H1 (cell line): ENCODE measurements around the gene IGFBP4. TPM values are rescaled to one million over a fixed set of nuclear protein-coding genes. Genes with fewer than 3 reads are reported as not detected.

Experiments
- CTCF ChIA-PET: fragments of 300-600 bp; sonication (Branson Sonifier 250); formaldehyde crosslinking; loops from one replicate; lab custom pipeline; 2021; ENCODE audit not compliant: partially characterized antibody; lab: Charles Lee
- POLR2A ChIA-PET: fragments of 300-600 bp; sonication (Branson Sonifier 250); formaldehyde crosslinking; loops from one replicate; lab custom pipeline; 2021; ENCODE audit warnings: inconsistent platforms; ENCODE audit not compliant: partially characterized antibody; lab: Charles Lee
- DNase-seq, 2 experiments: peaks; one replicate each; pipeline versions ENCODE4 v3.0.0 to v3.0.0-alpha.2; 2010 to 2022; ENCODE audit warnings: low spot score in 2 of 2, low read depth in 1 of 2, mixed read lengths in 1 of 2
- FAIRE-seq: peaks from 2 replicates; lab custom pipeline; 2011; peaks lifted over from hg19 to GRCh38; lab: Jason Lieb, UNC
- H2AFZ ChIP-seq: 2 replicates; pipeline ENCODE4 v1.8.1; 2012; ENCODE audit warnings: low read length, inconsistent platforms
- H2AK5ac ChIP-seq: 2 replicates; pipeline ENCODE4 v1.6.1; 2013; ENCODE audit warnings: low read depth, low read length
- H2BK120ac ChIP-seq: replicated peaks from 2 replicates; pipeline ENCODE3; 2013; ENCODE audit warnings: low read depth, low read length, inconsistent platforms
- H2BK12ac ChIP-seq: 2 replicates; pipeline ENCODE4 v1.6.1; 2013; ENCODE audit warnings: low read depth, low read length
- H2BK15ac ChIP-seq: 2 replicates; pipeline ENCODE4 v1.6.1; 2013; ENCODE audit warnings: low read length
- H2BK20ac ChIP-seq: 2 replicates; pipeline ENCODE4 v1.6.1; 2013; ENCODE audit warnings: low read length
- H2BK5ac ChIP-seq: 2 replicates; pipeline ENCODE4 v1.6.1; 2013; ENCODE audit warnings: low read depth, low read length
- H3K14ac ChIP-seq: 2 replicates; pipeline ENCODE4 v1.6.1; 2013; ENCODE audit warnings: inconsistent platforms; ENCODE audit not compliant: insufficient read length
- H3K18ac ChIP-seq: 2 replicates; pipeline ENCODE4 v1.6.1; 2013; ENCODE audit warnings: low read length; ENCODE audit errors: extremely low read depth
- H3K23ac ChIP-seq: 2 replicates; pipeline ENCODE4 v1.6.1; 2013; ENCODE audit warnings: inconsistent platforms; ENCODE audit not compliant: insufficient read length
- H3K23me2 ChIP-seq: 2 replicates; pipeline ENCODE4 v1.6.1; 2013; ENCODE audit warnings: low read depth, low read length
- H3K27ac ChIP-seq: 2 replicates; pipeline ENCODE4 v1.6.1; 2011; ENCODE audit warnings: low read depth, low read length, inconsistent platforms
- H3K27me3 ChIP-seq, 4 experiments: replicated peaks in 1 of 4; 1 replicate in 1 of 4; 2 replicates in 3 of 4; pipeline versions ENCODE4 v1.6.1 to v1.8.1; 2011 to 2013; ENCODE audit warnings: low read length in 3 of 4, mild to moderate bottlenecking in 3 of 4, inconsistent platforms in 2 of 4, mixed read lengths in 2 of 4, moderate library complexity in 1 of 4; ENCODE audit not compliant: control insufficient read depth in 3 of 4, insufficient read depth in 3 of 4; ENCODE audit errors: extremely low read depth in 1 of 4
- H3K36me3 ChIP-seq, 4 experiments: 2 replicates each; pipeline versions ENCODE4 v1.6.1 to v1.8.1; 2011 to 2013; ENCODE audit warnings: mild to moderate bottlenecking in 4 of 4, low read length in 3 of 4, moderate library complexity in 2 of 4, control low read depth in 1 of 4, inconsistent platforms in 1 of 4; ENCODE audit not compliant: insufficient read depth in 4 of 4, control insufficient read depth in 2 of 4
- H3K4ac ChIP-seq: replicated peaks from 2 replicates; pipeline ENCODE3; 2013; ENCODE audit warnings: low read length, low read depth, mixed read lengths, inconsistent platforms; ENCODE audit not compliant: insufficient read length
- H3K4me1 ChIP-seq, 4 experiments: replicated peaks in 1 of 4; 1 replicate in 1 of 4; 2 replicates in 3 of 4; pipeline versions ENCODE4 v1.6.1 to v1.8.1; 2011 to 2013; ENCODE audit warnings: low read length in 3 of 4, inconsistent platforms in 2 of 4, mixed read lengths in 1 of 4; ENCODE audit not compliant: insufficient read depth in 4 of 4, control insufficient read depth in 3 of 4
- H3K4me2 ChIP-seq, 2 experiments: 2 replicates each; pipeline versions ENCODE4 v1.6.1 to v1.8.1; 2011 to 2013; ENCODE audit warnings: low read depth in 2 of 2, low read length in 2 of 2, control low read depth in 1 of 2, inconsistent platforms in 1 of 2, mild to moderate bottlenecking in 1 of 2; ENCODE audit not compliant: insufficient read depth in 1 of 2
- H3K4me3 ChIP-seq, 4 experiments: fragments of 200-600, 300-600 bp in 1 of 4; sonication (generic), shearing (Covaris generic), sonication (Bioruptor Twin) in 1 of 4; 2 replicates each; pipeline versions ENCODE4 v1.5.1 to v1.8.1; 2011 to 2016; ENCODE audit warnings: low read length in 4 of 4, low read depth in 3 of 4, control low read depth in 2 of 4, inconsistent platforms in 2 of 4, mild to moderate bottlenecking in 2 of 4, mixed read lengths in 1 of 4, moderate library complexity in 1 of 4; ENCODE audit not compliant: insufficient read depth in 2 of 4; ENCODE audit errors: extremely low read depth in 1 of 4
- H3K56ac ChIP-seq: replicated peaks from 2 replicates; pipeline ENCODE3; 2013; ENCODE audit warnings: low read depth, mild to moderate bottlenecking, mixed read lengths, low read length, inconsistent platforms; ENCODE audit not compliant: insufficient read length
- H3K79me1 ChIP-seq: 2 replicates; pipeline ENCODE4 v1.6.1; 2013; ENCODE audit warnings: low read depth, low read length, control low read depth
- H3K79me2 ChIP-seq, 2 experiments: 2 replicates each; pipeline versions ENCODE4 v1.6.1 to v1.8.1; 2012 to 2013; ENCODE audit warnings: low read length in 2 of 2, mild to moderate bottlenecking in 2 of 2, inconsistent platforms in 1 of 2; ENCODE audit not compliant: insufficient read depth in 2 of 2, control insufficient read depth in 1 of 2
- H3K9ac ChIP-seq, 4 experiments: replicated peaks in 1 of 4; 1 replicate in 1 of 4; 2 replicates in 3 of 4; pipeline versions ENCODE4 v1.6.1 to v1.8.1; 2011 to 2013; ENCODE audit warnings: low read depth in 3 of 4, low read length in 3 of 4, control low read depth in 2 of 4, mild to moderate bottlenecking in 2 of 4, moderate library complexity in 2 of 4, inconsistent platforms in 1 of 4; ENCODE audit errors: extremely low read depth in 1 of 4
- H3K9me3 ChIP-seq, 2 experiments: 2 replicates each; pipeline versions ENCODE4 v1.6.1 to v1.8.1; 2012 to 2013; ENCODE audit warnings: mild to moderate bottlenecking in 2 of 2, moderate library complexity in 2 of 2, control low read depth in 1 of 2, inconsistent platforms in 1 of 2, low read depth in 1 of 2, low read length in 1 of 2, mixed read lengths in 1 of 2; ENCODE audit not compliant: insufficient read depth in 2 of 2
- H4K20me1 ChIP-seq, 2 experiments: replicated peaks in 1 of 2; 2 replicates each; pipeline versions ENCODE3 to v1.8.1; 2011 to 2013; ENCODE audit warnings: inconsistent platforms in 2 of 2, low read length in 2 of 2, mild to moderate bottlenecking in 1 of 2; ENCODE audit not compliant: insufficient read depth in 2 of 2, control insufficient read depth in 1 of 2
- H4K5ac ChIP-seq: 2 replicates; pipeline ENCODE4 v1.6.1; 2013; ENCODE audit warnings: low read length, low read depth, mixed read lengths, inconsistent platforms; ENCODE audit not compliant: insufficient read length
- H4K8ac ChIP-seq: 2 replicates; pipeline ENCODE4 v1.8.0; 2013; ENCODE audit warnings: mild to moderate bottlenecking, moderate library complexity, low read length, inconsistent platforms; ENCODE audit not compliant: insufficient read depth; ENCODE audit errors: extremely low read depth
- H4K91ac ChIP-seq: replicated peaks from 2 replicates; pipeline ENCODE3; 2013; ENCODE audit warnings: low read length, mixed read lengths, inconsistent platforms; ENCODE audit not compliant: insufficient read length
- ASH2L ChIP-seq: fragments of 200-600, 300-600 bp; sonication (generic); IDR thresholded peaks from one replicate; pipeline ENCODE4 v1.7.1; 2017; ENCODE audit warnings: low read length
- CBX5 ChIP-seq: fragments of 300-800, 300-1000 bp; sonication (generic); IDR thresholded peaks from 2 replicates; pipeline ENCODE4 v1.7.1; 2016; ENCODE audit warnings: antibody characterized with exemption, low read length, low read depth
- CHD1 ChIP-seq: IDR thresholded peaks from 2 replicates; pipeline ENCODE4 v1.6.1; 2012; ENCODE audit warnings: low read depth, low read length, improper control_type of control experiment
- GABPA ChIP-seq: IDR thresholded peaks from 2 replicates; pipeline ENCODE4 v1.6.1; 2011; ENCODE audit warnings: mild to moderate bottlenecking, low read length, moderate library complexity, borderline replicate concordance; ENCODE audit not compliant: insufficient read depth
- HDAC6 ChIP-seq: IDR thresholded peaks from one replicate; pipeline ENCODE4 v1.7.1; 2012; ENCODE audit warnings: low read depth, mild to moderate bottlenecking, inconsistent platforms, low read length, moderate library complexity
- RBBP5 ChIP-seq: IDR thresholded peaks from 2 replicates; pipeline ENCODE4 v1.7.1; 2012; ENCODE audit warnings: low read depth, mild to moderate bottlenecking, inconsistent platforms, low read length, moderate library complexity, borderline replicate concordance
- SIN3A ChIP-seq, 2 experiments: IDR thresholded peaks in 1 of 2; conservative IDR thresholded peaks in 1 of 2; 2 replicates each; pipeline ENCODE4 v1.6.1; 2011 to 2012; ENCODE audit warnings: low read length in 2 of 2, improper control_type of control experiment in 1 of 2, low read depth in 1 of 2, mild to moderate bottlenecking in 1 of 2
- SP1 ChIP-seq: IDR thresholded peaks from 2 replicates; pipeline ENCODE4 v1.6.1; 2011; ENCODE audit warnings: low read depth, low read length
- SUZ12 ChIP-seq: fragments of 200-600 bp; sonication (generic); IDR thresholded peaks from 2 replicates; pipeline ENCODE4 v1.6.1; 2012; ENCODE audit warnings: mild to moderate bottlenecking, inconsistent platforms, low read length, moderate library complexity, mixed read lengths
- YY1 ChIP-seq: IDR thresholded peaks from 2 replicates; pipeline ENCODE4 v1.6.1; 2011; ENCODE audit warnings: low read depth, mild to moderate bottlenecking, low read length
- WGBS, 2 experiments: shearing (Covaris generic) in 1 of 2; methylation state at CpG; one replicate each; pipeline versions ENCODE4 v1.1.6 to v1.1.7; 2013 to 2015; ENCODE audit warnings: low lambda C conversion rate in 2 of 2, mixed read lengths in 2 of 2, inconsistent platforms in 1 of 2, low coverage in 1 of 2, missing lambda C conversion rate in 1 of 2; ENCODE audit not compliant: insufficient replicate concordance in 2 of 2, insufficient coverage in 1 of 2, insufficient read length in 1 of 2; ENCODE audit errors: extremely low coverage in 1 of 2, missing lambda C conversion rate in 1 of 2; 5-methylcytosine and 5-hydroxymethylcytosine counted together
- polyA plus RNA-seq, 7 experiments: library from polyadenylated mRNA; depleted of rRNA in 3 of 7; stranded (reverse) in 5 of 7; unstranded in 2 of 7; fragments of >200 nt in 5 of 7; fragments of 200-250 nt in 2 of 7; gene quantifications; 1 replicate in 5 of 7; 2 replicates in 1 of 7; 4 replicates in 1 of 7; pipeline versions ENCODE4 v1.2.1 to v1.2.3, GENCODE V29; 2011 to 2013; ENCODE audit warnings: missing spikeins in 2 of 7, mixed read lengths in 2 of 7
- total RNA-seq: library from RNA; stranded (reverse); fragmentation: NEBNext Ultra II Directional; extraction: Animal tissue kit (Norgen Biotek cat#: 25700); gene quantifications from 2 replicates; pipeline ENCODE4 v1.2.1, GENCODE V29; 2021

Gene IGFBP4
- total and polyA plus RNA-seq, 2 of the 8 experiments (the other 6 are each of a cell fraction or from before 2014, with no cell fraction given) = 85.5 to 105 TPM

DNA sequence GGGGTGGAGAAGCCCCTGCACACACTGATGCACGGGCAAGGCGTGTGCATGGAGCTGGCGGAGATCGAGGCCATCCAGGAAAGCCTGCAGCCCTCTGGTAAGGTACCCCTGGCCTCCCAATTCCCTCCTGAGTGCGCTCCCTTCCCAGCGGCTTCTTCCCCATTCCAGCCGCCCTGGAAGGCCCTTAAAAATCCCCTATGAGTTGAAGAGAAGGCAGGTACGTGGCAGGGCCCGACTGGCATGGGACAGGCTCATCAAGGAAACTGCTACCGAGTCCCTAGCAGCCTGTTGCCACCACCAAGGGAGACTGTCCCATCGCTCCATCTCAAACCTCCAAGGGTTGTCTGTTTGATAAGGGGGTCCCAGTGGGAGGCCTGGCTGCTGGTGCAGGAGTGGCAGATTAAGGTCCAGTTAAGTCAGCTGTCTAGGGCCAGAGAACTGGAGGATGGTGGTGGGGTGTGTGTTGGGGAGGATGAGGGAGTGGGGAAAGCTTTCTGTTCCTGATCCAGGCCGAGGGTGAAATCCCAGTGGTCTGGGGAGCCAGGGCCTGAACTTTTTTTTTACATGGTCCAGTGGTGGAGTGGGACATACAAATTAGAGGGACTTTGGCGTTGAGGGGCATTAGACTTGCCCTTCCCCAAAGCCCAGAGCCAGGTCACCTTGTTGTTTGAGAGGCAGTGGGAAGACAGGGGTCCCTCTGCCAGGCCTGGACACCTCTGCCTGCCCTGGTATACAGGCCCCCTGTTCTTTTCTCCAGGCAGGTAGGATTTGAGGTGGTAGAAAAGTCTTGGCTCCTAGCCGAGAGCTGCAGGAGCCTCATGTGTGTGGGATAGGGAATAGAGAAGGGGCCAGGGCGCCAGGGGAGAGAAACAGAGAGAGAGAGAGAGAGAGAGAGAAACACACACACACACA is 994 bp downstream of the IGFBP4 start:
- Histone ChIP-seq H3K27ac (no peak overlapping the region), H3K9me3 (no peaks in the 10 kb centered on the region), H2BK5ac (peak overlapping the region; percentile 66; the same call in 1 of the 2 replicates), H3K4me3 (peak overlapping the region; percentile 36 to 68 (median 64)), H3K23me2 (peaks cover 14% of the 10 kb centered on the region), H3K18ac (peak overlapping the region; percentile 60), H3K14ac (no peak overlapping the region), H3K56ac (no peak overlapping the region), H3K36me3 (no peaks in the 10 kb centered on the region), H4K91ac (peak overlapping the region; percentile 45), H3K23ac (no peak overlapping the region), H3K4me2 (peak overlapping the region; percentile 87 to 94), H2BK20ac (0 out of 2 replicates have a peak overlapping the region, but pooled peaks have one; percentile 3), H2BK12ac (no peak overlapping the region), H3K79me1 (peaks cover 11% of the 10 kb centered on the region), H3K4ac (peak overlapping the region; percentile 27), H4K5ac (peak overlapping the region; percentile 9), H4K20me1 (peaks cover 0 to 4% of the 10 kb centered on the region in 2 experiments), H2AFZ (no peak overlapping the region), H2BK120ac (no peak overlapping the region), H4K8ac (peak overlapping the region; percentile 73; the same call in 1 of the 2 replicates), H2AK5ac (peak overlapping the region; percentile 89), H3K79me2 (peaks cover 0 to 43% of the 10 kb centered on the region in 2 experiments; a peak in 2 of 4 replicates), H3K4me1 (peaks cover 5 to 27% (median 13%) of the 10 kb centered on the region in 4 experiments), H2BK15ac (peak overlapping the region; percentile 65; the same call in 1 of the 2 replicates), H3K9ac (peak overlapping the region in 3 of 4 experiments; percentile 45 to 57 (median 47); a peak in 6 of 7 replicates), H3K27me3 (peaks cover 0 to 4% (median 0%) of the 10 kb centered on the region in 4 experiments; a peak in 3 of 7 replicates)
- WGBS, 2 experiments = 18% methylated on average over 15 of the region's 15 CpGs; no CpG with 5 or more reads in 1 of the 2 experiments
- ChIA-PET CTCF (interaction anchor here (0.6 to 28.2 kb wide), 18 partner anchors 9 to 1039 kb away, joined by 3 to 739 read pairs (median 4); no protein-coding TSS in a partner anchor), POLR2A (interaction anchor here (0.5 to 3.2 kb wide), 21 partner anchors 9 to 1191 kb away, joined by 3 to 20 read pairs (median 4); partner anchors contain the start of genes TNS4 and TOP2A)
- no peak for FAIRE-seq
- peak in 1 of 2 experiments; percentile 60 for DNase-seq
- TF ChIP-seq CHD1 (no peak), SP1 (no peak), SIN3A (conservative IDR thresholded peaks at IDR 0.05 in 1 of 2, IDR thresholded peaks at IDR 0.05 in 1 of 2; ENCODE audit: low read depth in 1 of 2, low read length in 2 of 2) (0 out of 4 replicates have a peak, but pooled peaks of 1 of the 2 experiments have one; percentile 20), RBBP5 (no peak; the same call in 1 of the 2 replicates), CBX5 (no peak), ASH2L (peak; percentile 24), GABPA (no peak), YY1 (no peak), SUZ12 (no peak), HDAC6 (no peak)
